Activated CD4-positive, alpha-beta T cell treated with anti-CD3 and anti-CD28 coated beads, Interleukin-2, Interleukin-4, amounts not matched to agents 100 ng/mL and 50 ng/mL, durations not matched to agents 16 hours and 8 hours (primary cell): ENCODE results near the gene SPDEF.

Source experiments
- DNase-seq: peaks from one replicate; pipeline ENCODE4 v3.0.0-alpha.2; 2020; ENCODE audit warnings: low spot score

Gene SPDEF

DNA sequence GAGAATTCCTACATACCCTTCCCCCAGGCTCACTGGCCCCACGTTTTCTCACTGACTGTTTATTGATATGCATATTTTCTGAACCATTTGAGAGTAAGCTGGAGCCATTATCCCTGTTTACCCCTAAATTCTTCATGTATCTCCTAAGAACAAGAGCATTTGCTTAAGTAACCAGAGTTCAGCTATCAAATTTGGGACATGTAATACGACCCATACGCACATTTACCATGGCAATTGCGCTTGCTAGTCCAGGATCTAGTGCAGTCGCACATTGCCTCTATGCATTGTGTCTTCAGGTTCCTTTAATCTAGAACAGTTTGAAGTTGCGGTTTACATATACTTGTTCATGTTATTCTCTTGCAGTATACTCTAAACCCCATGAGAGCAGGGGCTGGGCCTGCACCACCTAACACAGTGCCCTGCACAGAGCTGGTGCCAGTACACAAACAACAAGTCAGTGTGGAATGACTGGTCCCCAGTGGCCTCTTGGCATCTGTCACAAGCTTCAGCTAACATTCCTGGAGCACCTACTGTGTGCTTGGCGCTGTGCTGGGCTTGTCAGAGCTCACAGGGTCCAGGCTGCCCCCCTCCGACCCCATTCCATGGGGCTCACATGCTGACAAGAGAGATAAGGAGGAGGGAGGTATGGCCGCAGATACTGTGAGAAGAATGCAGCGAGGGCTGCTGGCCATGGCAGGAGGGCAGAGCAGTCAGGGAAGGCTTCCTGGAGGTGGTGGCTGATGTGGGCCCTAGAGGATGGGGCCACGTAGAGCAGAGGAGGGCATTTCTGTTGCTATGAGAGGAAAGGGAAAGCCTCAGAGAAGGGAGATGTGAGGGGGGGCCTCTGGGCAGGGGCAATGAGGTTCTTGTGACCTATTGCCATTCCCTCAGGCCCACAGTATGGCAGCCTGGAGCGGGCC is 28.1 kb downstream of the SPDEF start:
- no peak for DNase-seq

DNA sequence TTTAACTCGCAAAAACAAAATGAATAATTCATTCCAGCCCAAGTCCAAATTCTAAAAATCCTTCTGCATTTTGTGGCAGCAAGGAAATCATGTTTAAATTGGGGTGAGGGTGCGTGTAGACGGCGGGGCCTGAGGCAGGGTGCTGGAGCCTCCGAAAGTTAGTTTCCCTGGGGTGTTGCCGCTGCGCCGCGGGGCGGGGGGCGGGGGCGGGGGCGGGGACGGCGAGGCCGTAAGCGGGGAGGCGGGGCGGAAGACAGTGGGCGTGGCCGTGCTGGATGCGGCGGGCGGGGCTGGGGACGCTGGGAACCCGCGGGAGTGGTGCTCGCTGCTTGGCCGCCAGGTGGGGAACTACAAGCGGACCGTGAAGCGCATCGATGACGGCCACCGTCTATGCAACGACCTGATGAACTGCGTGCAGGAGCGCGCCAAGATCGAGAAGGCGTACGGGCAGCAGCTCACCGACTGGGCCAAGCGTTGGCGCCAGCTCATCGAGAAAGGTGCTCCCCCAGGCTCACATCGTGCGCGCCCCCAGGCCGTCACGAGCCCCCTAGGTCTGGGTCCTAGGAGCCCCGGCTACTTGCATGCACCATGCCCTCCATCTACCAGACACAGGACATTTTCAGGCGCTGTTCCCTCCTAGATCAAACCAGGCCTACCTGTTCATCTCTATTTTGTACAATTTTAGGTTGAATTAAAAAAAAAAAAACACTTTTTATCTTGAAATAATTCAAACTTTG is 29.0 kb downstream of the SPDEF start:
- peak; percentile 96 for DNase-seq

DNA sequence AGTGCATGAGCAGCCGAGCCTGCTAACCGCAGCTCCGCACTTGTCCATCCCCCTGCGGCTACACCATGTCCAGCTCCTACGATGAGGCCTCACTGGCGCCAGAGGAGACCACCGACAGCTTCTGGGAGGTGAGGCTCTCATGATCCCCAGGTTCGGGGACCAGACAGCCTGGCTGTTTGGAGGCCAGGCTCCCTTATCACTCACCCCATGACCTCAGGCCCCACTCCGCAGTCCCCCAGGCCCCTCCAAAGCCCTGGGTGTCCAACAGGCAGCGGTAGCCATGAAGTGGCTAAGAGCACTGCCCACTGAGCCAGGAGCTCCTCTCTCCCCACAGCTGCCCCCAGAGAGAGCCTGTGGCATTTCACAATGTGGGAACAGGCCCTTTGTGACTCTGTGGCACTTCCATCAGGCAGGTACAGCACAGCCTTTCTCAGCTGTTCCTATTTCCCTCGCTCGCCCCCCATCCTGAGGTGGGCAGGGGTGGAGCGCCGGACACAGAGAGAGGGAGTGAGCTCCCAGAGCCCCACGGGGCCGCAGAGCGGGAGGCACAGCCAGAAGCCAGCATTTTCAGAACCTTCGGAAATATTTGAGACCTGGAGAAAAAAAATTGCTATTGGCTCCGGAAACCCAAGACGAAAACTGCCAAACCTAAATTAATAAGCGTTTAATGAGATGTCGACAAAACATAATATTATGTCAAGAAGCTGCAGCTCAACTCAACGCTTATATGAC is 29.7 kb downstream of the SPDEF start:
- DNase-seq: no peak

DNA sequence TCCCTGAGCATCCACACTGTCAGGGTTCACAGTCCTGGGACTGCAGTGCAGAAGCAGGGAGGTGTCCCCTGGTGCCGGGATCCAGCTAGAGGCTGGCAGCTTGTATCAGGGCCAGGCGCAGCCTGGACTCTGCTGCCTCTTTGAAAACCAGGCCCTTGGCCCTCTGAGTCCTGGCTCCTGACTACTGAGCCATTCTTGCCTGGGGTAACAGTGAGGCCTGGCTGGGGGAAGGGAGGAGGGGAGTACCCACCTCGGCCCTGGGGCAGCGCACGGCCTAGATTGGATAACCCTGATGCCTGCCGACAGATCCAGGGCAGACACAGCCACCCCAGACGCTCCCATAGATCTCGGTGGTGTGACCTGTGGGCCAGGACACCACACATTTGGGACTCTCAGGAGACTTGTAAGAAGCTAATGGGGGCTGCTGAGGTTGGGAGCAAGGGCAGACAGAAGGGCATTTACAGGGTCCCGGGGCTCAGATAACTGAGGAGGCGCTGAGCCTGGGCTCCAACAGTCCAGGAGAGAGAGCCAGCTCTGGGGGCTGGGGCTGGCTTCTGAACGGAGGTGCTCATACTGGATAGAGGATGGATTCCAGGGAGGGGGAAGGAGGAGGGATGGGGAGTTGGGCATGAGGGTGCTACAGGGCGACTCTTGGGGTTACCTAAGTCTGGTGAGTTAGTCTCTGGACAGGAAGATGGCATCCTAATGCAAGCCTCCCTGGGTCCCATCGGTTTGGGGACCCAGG is 30.5 kb downstream of the SPDEF start:
- DNase-seq: no peak

DNA sequence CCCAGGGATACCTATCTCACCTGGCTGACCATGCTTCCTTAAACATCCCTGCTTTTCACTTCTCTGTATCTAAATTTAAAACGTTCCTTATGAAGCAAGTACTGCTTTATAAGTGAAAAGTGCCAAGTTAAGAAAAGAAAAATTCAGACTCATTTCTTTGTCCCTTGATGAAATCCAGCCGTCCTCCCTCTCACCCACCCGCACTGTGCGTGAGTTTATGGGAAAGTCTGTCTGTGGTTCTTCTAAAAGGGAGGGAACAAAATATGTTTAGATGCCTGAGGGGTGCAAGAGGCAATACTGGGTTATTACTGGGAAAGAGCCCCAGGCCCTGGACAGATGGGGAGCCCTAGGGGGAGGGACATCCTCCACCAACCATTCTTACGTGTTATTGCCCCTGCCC is 31.2 kb downstream of the SPDEF start:
- no peak for DNase-seq

DNA sequence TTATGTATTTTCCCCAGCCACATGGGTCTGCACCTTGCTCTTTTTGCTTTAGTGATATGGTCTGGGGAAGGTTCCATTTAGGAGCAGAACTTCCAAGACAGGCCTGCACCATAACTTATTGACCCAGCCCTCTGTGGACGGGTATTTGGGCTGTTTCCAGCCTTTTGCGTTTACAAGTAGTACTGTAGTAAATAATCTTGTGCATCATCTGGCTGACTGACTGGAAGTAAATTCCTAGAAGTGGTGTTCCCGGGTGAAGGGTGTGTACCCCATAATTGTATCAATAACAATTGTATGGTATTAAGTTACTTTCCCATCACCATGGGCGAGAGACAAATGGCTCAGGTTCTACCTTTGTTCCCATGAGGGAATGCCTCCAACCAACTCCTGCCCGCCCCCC is 31.6 kb downstream of the SPDEF start:
- DNase-seq: no peak

DNA sequence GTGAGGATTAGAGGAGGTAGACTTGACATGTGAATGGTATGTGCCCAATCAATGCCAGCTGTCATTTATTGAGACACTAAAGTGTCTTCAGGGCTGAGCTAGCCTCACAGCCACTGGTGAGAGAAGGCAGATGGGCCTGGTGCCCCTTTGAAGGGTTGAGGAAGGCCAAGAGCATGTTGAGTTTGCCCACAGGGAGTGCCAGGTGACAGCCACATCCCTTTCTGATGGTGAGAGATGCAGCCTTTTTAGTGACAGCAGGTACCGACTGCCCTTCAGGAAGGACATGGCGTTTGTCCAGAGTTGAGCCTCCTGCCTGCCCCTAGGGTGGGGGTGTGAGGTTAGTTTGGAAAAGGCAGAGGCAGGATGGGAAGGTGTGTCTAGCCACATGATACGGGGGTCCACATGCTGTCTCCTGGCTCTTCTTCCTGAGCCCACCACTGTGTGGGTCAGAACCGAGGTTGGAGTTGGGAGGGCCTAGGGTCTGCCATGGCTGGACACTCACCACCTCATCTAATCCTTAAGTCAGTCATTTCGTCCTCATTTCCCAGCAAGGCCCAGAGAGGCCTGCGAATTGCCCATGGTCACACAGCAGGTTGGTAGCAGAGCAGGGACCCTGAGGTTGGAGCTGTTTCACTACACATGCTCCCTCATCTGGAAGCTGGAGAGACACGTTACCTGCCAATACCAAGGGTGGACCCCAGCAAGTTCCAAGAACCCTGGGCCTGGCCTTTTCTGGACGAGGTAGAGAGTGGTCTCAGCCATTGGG is 32.5 kb downstream of the SPDEF start:
- no peak for DNase-seq

DNA sequence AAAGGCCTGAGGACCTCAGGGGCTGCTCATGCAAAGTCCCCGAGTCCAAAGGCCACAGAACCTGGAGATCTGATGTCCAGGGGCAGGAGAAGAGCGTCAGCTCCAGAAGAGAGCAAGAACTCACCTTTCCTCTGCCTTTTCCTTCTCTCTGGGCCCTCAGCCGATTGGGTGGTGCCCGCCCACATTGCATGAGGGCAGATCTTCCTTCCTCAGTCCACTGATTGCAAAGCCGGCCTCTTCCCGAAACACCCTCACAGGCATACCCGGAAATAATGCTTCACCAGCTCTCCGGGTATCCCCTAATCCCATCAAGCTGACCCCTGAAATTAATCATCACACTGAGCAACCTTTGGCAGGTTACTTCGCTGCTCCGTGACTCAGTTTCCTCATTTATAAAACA is 33.4 kb downstream of the SPDEF start:
- DNase-seq: no peak

DNA sequence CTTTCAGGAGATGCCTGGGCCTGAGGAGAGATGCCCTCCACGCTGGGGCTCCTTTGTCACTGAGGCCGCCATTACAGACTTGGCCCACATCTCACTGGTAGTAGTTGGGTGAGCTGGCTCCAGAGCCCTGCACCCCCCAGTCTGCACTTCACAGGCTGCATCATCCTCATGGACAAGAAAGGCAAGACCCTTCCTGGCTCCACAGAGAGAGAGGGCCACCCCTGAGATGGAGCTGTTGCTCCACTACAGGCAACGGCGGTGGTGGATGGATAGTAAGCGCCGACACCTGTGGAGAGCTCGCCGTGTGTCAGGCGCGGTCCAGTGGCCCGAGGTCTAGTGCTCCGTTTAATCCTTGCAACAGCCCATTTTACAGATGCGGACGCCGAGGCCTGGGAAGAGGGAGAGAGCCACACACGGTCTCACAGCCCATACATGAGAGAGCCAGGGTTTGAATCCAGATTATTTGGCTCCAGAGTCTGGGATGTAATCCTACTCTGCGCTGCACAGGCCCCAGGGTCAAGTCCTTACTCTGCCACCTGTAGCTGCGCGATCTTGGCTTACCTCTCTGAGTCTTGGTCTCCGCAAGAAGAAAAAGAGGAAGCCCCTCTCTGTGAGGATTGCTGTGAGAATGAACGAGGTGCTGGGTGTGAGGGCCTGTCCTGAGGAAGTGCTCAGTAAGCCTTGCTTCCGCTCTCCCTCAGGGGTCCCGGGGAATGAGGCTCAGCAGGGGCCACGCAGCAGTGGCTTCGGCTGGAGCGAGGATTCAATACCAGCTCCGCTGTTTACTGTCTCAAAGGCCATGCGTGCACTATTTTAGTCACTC is 34.5 kb downstream of the SPDEF start:
- DNase-seq: no peak

DNA sequence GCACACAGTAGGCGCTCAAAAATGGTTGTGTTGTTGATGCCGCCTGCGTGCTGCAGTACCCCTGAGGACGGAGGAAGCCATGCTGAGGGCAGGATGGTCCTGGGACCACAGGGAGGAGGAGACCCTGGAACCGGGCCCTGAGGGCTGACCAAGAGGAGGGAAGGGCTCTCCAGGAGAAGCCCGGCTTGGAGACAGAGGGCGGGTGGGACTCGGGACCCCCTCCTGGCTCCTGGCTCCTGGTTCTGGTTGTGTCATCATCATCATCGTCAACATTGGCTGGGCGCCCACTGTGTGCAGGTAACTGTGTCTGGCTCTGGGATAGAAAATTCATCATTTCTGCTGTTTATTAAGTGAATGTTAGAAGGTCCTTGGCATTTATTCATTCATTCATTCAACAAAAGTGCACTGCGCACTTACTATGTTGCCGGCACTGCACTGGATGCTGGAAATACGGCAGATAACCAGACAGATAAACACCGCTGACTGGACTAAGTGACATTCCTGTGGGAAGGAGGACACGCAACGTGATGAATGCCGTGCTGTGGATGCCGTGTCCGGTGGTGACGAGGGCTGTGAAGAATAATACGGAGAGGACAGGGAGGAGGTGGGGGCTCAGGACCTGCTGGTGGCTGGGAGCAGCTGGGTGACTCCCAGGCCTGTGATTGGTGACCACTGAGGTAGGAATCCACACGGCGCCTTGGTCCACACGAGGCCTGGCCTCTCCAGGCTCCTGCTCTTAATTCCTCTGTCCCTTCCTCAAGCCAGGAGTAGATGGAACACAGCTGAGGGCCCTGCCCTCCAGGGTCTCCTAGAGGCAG is 35.3 kb downstream of the SPDEF start:
- DNase-seq: no peak

DNA sequence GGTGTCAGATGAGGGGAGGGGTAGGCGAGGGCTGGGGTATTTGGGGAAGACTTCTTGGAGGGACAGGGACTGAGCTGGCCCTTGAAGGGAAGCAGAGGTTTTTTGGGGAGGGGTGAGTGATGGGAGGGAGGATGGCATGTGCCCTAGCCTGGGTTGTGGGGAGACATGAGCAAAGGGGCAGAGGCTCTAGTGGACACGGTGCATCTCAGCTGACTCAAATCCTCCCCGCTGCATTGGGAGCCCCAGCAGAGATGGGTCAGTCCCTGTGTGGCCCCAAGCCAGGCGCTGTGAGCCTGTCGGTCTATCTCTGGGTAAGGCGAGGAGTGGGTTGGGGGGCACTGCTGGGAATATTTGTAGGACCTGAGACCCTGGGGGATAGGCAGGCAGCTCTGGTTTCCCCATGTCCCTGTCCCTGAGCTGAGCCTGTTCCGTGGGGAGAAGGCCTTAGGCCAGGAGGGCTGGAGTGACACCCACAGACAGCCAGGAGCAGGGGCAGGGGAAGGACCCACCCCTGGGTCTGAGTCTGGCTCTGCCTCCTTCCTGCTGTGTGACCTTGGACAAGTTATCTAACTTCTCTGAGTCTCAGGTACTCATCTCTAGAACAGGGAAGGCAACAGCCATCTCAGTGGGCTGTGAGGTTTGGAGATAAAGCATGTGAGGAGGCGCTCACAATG is 36.0 kb downstream of the SPDEF start:
- DNase-seq: no peak

DNA sequence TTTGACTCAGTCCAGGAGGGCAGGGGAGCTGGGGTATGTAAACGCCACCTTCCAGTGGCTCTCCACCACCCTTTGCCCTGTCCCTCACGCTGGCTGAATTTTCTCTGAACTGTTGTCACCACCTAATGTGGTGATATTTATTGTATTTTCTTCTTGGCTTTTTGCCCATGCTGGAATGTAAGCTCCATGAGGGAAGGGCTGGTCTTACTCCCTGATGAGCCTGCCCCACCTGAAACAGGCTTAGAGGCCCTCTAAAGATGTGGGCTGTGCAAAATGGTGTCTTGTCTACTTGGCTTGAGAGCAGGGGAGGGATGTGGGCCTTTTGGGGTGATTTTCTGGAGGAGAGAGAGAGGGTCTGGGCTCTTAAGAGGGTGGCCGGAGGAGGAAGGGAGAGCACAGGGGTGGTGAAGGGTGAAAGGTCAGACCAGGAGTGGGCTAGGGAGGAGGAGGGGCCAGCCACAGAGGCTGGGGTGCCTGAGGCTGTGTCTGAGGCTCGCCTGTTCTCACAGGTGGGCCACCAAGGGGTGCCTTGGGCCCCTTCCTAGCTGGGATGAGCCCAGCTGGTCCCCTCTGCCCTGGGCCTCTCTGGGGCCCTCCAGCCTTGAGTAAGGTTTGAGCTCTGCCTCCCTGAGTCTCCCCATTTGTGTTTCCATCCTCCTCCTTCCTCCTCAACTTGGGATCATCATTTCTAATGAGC is 37.3 kb downstream of the SPDEF start:
- DNase-seq: no peak

DNA sequence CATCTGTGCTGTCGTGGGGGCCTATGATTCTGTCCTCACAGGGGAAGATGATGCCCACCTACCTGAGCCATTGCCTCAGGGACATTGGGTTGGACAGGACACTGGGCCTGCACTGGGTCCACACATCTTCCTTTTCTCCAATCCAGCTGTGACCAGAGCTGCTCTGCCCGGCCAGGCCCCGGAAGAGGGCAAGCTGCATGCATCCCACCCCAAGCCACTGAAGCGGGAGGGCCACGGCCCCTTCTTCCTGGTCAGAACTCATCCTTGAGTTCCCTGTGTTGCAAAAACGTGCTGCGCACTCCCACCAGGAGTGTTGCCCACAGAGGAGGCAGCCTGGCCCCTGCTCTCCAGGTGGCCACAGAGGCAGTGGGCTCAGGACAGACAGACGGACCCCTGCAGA is 38.2 kb downstream of the SPDEF start:
- DNase-seq: no peak

DNA sequence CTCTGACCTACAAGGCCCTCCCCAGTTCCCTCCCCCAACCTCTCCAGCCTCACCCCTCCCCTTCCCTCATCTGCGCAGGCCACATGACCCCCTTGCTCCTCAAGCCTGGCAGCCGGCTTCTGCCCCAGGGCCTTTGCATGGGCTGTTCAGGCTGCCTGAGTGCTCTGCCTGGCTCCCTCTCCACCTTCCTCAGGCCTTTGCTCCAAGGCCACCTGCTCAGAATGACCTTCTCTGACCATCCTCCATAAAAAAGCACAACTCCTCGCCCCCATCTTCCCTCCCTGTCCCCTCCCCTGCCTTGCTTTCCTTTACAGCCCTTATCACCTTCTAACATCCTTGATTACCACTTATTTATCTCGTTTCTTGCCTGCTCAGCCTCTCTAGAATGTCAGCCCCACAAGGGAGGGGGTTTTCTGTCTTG is 38.7 kb downstream of the SPDEF start:
- no peak for DNase-seq

DNA sequence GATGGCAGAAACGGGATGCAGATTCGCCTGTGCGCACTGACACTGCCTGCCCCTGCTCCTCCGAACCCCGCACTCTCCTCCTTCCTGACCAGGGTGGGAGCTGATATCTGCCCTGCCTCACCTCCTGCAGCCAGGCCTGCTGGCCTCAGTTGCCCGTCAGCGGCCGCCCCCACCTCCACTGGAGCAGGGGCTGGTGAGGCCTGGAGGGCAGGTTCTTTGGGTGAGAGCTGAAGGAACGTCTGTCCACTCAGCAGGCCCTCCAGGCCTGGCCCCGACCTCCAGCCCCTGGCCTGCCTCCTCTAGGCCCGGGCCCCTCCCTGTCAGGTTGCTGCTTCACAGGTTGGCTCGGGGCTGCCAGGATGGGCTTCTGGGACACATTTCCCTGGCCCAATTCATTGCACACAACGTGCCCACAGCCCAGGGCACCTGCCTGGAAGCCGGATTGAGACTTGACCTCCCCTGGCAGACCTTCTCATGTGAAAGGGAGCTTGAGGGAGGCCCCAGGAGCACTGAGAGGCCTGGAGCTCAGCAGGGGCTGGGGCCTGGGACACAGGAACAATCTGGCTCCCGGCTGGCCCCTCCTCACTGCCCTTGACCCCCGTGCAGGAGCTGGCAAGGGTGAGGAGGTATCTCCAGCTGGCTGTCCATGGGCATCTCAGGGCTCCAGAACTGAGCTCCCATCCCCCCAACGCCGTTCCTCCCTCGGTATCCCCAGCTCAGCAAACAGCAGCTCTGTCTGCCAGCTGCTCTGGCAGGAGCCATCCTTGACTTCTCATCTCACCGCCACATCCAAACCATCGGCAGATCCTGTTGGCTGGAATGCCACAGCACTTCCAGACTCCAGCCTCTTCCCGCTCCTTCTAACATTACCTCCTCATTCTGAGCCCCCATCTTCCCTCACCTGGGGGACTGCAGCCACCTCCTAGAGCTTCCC is 39.5 kb downstream of the SPDEF start:
- no peak for DNase-seq

DNA sequence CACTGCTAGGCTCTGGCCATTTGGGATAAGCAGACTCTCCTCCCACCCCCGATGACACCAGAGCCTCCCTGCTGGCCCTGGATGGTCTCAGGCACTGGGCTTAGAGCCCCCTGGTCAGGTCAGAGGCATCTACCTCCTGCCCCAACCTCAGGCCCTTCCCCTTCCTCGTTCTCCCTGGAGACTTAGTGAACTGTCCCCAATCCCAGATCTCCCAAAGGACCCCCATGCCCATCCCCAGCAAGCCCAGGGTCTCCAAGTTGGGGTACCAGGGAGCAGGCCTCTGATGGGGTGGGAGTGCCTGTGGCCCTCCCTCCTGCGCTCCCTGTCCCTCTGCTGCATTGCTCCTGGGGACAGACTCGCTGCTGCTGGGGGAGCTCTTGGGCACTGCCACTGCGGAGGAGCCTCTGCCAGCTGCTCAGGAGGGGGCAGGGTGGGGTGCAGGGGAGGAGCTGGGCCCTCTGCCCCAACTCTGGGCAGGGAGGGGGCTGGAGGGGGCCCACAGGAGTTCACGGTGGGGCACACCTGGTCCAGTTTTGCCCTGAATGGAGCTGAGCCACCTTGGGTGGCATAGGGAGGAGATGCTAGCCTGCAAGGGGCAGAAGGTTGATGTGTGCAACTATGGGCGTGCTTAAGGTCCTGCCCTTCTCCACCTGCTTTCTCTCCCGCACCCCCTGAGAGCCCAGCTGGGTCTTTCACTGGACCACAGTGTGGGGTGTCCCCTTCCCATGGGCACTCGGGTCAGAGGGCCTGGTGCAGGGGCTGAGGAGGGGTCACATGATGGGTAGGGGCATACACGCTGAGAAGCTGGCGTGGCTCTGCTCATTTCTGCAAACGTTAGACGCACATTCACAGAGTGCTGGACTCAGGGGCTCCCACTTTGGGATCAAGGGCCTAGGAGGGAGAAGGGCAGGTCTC is 40.4 kb downstream of the SPDEF start:
- no peak for DNase-seq
